ENCODE results near the gene RHOG.

The RHOG gene

DNA sequence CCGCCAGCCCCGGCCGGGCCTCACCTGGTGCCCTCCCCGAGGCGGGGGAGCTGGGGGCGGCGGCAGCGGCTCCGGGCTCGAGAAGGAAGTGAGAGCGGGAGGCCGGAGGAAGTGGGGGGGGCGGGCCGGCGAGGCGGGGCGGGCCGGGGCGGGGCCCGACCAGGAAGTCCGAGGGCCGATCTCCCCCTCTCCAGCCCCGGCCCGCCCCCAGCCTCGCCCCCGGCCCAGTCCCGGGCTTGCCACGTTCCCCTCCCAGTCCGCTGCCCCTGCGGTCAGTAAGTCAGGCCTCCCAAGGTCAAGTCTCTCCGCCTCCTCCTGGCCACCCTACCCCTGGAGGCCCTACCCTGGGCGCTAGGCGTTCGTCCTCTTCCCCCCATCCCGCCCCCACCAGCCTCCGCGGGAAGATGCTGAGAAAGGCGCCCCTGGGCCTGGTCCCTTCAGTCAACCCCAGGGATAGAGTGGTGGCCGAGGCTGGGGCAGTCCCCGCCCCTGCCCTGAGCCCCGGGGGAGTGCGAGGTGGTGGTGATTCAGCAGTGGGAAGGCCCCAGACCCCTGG lies at the start of gene RHOG:
Gene RHOG (minus strand): TSS at position 90 of the 556 bp plus-strand sequence. CDS start 12,821 bp downstream, outside the sequence.
- DNase-seq = peak; percentile 89

DNA sequence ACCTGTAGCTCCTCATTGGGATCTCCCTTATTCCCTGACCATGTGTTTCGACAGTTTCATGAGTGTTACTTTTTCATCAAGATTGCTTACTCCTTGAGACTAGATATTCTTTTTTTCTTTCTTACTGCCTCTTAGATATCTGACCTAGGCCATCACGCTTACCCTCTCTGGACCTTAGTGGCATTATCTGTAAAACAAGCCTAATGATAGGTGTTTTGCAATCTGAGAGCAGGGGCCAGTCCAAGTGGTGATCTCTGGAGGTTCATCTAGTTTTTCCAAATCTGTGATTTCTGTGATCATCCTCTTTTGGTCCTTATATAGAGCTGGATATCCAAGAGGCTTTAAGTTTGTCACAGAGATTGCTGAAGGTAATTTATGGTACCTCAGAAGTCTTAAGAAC lies 49.3 kb upstream of the RHOG start:
- no peak for DNase-seq

DNA sequence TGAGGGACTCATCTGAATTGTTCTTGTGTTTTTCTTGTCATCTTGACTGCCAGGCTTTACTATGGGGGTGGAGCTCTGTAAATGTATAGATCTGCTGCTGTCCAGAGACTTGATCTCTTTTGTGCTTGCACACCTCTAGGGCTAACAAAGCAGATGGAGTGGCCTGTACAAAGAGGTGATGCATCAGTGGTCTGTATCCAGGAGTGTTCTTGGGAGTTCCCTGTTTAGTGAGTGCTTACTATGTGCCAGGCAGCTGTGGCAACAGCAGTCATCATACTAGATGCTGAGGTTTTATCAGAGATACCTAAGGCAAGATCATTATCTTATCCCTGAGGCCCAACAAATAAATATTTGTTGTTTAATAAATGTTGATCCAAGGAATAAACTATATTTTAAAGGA lies 48.1 kb upstream of the RHOG start:
- DNase-seq = no peak

DNA sequence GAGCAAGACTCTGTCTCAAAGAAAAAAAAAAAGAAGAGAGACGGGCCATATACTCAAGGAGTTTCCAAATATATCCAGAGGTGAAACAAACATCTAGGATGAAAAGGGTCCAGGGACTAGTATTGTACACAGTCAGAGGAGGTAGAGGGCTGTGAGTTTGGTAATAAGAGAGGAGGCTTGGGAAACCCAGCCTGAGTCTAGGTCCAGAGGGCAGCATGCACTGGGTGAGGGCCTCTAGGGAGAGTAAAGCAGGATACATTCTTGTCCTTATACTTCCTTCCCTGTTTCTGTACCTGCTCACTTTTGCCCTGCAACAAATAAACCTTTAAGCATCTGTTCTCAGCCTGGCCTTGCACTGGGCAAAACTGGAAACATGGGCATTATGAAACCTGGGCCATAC lies 46.2 kb upstream of the RHOG start:
- no peak for DNase-seq

DNA sequence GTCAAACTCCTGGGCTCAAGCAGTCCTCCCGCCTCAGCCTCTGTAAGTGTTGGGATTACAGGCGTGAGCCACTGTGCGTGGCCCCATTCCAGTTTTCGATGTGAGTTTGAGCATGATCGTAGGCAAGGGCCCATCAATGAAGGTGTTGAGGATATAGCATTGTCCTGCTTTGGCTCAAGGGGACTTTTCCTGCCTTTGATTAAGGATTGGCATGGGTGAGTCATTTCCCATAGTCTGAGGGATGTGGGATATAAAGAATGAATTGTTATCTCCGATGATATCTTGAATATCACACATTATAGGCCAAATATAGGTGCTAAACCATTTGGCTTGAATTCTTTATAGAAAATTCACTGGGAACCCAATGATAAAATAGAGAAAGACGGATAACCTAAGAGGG lies 45.1 kb upstream of the RHOG start:
- no peak for DNase-seq

DNA sequence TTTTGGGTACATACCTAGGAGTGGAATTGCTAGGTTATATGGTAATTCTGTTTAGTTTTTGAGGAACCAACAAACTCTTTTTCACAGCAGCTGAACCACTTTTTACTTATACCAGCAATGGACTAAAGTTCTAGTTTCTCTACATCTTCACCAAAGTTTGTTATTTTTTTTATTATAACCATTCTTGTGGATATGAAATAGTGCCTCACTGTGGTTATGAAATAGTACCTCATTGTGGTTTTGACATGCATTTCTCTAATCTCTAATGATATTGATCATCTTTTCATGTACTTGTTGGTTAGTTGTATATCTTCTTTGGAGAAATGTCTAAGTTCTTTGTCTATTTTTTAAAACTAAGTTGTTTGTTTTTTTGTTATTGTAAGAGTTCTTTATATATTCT lies 41.9 kb upstream of the RHOG start:
- DNase-seq = no peak

DNA sequence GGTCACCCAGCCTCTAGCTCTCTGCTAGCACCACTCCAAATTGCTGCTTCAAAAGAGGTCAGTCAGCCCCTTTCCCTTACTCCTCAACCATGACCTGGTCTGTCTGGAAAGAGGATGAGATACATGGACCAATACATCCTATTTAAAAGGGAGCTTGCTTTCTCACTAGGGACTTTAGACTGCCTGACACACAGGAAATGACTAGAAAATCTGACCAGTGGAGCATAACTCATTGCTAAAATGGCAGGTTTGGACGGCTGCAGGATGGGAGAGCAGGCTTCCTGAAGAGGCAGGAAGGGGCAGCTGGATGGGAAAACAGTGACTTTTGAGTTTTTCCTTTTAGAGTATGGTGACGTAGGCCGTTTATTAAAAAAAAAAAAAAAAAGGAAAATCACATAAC lies 40.0 kb upstream of the RHOG start:
- DNase-seq = no peak

DNA sequence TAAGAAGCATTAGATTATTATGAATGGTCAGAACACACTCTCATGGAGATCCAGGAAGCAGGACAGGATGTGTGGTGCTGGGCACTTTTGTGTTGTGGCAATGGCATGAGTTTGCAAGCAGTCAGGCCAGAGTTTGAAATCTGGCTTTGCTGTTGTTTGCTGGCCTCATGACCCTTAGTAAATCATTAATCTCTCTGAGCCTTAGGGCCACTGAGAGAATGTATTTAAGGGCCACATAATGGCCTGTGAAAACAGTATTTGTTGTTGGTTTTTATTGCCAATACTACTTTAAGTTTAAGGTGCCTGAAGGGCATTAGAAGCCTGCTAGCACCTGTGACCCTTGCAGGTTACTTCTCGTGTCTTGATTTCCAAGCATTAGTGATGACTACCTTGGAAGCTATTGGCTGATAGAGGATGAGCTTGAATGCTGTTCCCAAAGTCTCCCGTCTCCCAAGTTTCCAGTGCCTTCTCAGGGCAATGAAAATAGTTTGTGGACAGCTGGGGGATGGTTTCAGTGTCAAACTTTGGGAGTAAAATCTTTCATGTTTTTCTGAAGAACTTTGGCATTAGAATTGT lies 39.3 kb upstream of the RHOG start:
- DNase-seq = no peak

DNA sequence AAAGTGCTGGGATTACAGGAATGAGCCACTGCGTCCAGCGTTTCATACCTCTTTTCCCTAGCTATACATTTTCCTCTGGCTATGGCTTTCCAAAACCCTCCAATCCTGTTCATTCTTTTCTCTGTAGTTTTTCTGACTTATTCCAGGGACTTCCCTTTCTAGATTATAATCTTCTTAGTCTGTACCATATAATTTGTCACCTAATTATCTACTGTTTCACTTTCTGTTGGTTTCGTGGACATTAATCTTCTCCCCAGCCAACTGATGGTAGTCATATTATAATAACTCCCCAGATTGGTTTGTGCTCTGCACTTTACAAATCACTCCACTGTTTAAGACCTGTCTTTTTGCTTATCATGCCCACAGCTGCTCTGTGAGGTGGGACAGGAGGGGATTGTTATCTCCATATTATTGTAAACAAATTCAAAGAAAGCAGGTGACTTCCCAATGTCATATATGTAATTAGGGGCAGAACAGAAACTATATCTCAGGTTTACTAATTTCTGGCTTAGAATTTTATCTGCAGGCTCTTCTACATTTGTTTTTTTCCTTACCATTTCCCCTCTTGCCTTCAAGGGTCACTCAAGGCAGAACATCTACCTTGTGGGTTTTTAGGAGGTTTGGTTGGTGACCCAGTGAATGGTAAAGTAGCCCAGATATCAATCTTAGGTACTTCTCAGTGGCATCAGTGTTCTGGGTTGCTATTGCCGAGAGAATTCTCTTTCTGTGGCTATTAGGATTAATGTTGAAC lies 38.6 kb upstream of the RHOG start:
- DNase-seq = no peak

DNA sequence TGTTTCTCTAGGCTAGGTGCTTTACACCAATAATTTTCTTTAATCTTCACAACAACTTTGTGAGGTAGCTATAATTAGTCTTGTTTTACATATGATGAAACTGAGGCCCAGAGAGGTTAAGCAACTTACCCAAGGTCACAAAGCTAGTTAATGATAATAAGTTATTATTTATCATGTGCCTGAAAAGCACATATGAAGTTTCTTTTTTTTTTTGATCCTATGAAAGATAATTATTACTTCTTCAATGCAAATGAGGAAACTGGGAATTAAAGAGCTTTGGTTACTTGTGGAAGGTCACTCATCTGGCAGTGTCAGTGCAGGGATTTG lies 37.5 kb upstream of the RHOG start:
- DNase-seq = no peak

DNA sequence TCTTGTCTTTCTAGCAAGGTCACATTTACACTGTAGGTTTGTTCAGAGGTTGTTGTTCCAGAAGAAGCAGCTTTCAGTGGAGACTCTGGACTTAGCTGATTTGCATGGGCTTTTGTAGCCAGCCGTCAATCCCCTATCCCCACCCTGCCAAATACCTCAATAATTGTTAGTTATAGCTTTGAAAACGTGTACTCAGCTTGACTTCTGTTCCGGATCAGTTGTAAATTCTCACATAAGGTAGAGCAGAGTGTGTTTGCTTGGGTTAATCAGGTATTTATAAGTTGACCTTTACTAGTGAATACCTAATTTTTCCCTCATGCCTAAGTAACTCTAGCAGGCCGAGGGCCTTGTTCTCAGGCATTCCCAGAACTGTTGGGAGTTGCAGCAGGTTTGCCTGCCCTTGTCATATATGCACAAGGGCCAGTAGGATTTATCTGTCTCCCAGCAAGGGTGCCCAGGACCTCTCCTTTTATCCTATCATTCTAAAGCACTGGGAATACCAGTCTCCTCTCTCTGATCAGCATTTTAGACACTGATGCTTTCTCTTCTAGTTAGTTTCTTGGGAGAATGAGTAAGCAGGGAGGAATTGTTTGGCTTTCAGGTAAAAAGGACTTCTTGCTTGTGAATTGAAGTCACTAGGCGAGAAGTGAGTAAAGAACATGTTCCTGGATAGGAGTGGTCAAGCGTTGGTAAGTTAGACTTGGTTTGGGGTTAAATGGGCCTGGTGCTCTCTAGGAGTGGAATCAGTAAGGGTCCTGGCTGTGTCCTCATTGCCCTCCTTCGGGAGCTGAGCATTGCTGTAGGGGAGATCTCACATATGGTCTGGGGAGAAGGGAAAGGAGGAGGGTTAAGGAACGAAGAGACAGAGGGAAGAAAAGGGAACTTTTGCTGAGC lies 36.9 kb upstream of the RHOG start:
- DNase-seq = no peak

DNA sequence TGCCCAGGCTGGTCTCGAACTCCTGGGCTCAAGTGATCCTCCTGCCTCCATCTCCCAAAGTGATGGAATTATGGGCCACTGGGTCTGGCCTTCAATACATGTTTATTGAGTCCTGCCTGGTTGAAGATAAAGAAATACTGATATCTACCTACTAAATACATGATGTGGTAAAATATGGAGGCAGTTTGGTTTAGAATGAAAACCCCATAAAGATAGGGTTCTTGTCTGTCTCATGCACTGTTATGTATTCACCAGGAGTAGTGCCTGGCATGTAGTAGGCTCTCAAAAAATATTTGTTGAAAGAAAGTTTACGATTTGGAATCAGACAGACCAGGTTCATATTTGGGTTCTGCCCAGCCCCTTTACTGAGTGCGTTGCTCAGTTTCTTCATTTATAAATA lies 35.9 kb upstream of the RHOG start:
- no peak for DNase-seq

DNA sequence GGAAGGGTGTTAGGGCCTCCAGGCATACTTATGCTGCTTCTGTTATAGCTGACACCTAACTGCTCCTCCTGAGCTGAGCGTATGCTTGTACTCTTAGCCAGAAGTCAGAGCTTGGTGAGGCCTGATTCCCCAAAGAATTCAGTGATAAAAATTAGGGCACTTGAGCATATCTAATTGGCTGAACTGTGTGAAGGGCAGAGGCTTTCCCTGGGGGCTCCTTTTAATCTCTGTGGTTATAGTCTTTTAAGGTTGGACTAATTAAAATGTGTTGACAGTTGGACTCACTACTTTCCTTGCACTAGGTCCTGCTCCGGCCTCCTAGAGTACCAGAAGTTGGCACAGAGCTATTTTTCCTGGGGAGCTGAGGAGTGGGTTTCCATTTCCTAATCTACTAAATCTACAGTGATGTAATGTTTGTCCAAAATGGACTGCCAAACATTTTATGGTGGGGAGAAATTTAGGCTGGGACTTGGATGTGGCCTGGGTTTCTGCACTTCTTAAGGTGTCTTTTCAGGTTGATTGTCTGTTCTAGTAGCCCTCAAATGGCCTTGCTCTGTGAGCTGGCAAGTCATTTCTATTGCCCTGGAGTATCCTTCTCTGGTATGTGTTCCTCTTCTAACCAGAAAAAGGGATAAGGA lies 33.1 kb upstream of the RHOG start:
- DNase-seq = no peak

DNA sequence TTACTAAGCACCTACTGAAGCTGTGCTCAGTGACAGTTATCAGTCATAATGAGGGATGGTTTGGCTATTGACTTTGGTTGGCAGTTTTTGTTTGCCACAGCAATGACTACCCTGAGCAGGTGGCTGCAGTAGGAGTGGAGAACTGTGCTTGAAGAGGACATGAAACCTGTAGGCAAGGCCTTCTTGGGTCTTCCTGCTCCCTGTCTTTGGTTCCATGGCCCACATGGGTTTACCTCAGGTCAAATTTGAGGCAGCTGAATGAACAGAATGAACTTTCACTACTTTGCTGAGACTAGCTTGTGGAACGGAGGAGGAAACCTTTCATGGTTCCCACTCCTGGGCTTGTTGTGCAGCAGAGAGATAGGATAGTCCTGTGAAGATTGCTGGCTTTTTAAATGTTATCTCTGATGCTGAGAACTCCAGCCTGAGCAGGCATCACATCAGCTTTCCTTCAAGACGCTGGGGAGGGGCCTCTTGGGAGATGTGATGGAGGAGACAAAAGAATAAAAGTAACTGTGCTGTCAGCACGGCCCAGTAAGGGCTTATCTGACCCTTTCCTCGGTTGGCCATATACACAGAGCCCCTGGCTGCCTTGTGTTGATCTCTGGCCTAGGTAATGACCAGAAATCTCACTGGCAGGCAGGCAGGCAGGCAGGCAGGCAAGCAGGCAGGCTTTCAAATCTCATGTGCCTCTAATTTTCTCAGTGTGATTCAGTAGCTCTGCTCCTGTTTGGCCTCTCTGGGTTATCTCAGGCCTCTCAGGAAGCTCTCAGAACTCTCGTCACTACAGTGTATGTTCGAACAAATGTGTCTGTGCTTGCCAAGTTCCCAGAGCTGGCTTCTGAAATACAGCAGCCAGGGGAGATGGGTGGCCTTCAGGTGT lies 26.7 kb upstream of the RHOG start:
- DNase-seq = no peak

DNA sequence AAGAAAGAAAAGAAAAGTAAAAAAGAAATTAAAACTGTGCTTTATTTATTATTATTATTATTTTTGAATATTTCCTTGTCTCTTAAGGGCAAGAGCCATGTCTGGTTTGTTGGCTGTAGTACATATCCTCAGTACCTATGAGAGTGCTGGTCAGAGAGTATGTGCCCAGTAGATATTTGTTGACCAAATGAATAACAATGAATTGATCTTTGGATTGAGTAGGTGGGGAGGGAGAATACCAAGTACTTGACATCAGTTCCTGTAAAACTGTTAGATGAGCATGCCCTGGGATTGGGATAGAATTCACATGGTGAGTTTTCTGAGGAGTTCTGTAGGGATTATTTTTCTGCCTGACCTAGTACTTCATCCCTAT lies 26.1 kb upstream of the RHOG start:
- DNase-seq = no peak

DNA sequence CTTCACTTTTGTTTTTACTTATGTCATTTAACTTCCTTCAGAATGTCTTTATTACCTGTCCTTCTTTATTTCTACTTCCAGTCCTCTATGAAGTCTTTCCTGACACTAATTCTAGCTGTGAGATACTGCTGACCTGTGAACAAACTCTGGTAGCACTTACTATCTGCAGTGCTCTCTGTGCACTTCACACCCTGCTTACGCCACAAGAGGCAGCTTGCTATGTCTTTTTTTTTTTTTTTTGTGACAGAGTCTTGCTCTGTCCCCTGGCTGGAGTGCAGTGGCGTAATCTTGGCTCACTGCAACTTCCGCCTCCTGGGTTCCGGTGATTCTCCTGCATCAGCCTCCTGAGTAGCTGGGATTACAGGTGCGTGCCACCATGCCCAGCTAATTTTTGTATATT lies 25.4 kb upstream of the RHOG start:
- DNase-seq = no peak

DNA sequence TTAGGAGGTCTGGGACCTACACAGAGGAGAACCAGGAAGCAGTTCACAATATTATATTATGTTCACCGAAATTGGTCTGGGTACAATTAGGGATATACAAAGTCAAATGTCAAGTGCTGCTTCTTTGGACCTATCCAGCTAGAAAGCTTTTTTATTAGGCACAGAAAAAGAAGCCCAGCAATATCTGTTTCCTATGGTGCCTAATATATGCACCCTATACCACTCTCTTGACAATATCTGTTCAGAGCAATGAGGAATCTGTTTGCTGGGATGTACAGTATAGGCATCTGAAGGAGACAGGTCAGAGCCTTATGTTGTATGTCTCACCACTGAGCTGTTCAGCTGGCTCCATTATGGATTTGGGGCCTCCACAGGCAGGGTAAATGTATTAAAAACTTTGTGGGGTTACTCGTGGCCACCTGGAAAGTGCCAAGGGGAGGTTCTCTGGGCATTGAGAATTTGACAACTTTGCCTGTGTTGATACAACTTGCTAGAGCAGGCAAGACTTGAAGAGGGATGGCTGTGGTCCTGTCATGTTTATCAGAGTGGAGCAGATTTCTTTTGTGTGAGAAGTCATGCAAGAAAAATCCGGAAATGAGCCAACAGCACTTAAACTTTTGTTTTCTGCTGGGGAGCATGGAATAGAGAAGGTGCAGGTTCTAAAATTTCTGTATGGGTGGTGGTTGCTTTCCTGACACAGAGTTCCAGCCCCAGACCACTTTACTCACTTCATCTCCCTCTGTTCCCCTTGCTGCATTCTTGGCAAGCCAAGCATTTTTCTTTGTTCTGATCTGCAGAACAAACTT lies 24.8 kb upstream of the RHOG start:
- no peak for DNase-seq

DNA sequence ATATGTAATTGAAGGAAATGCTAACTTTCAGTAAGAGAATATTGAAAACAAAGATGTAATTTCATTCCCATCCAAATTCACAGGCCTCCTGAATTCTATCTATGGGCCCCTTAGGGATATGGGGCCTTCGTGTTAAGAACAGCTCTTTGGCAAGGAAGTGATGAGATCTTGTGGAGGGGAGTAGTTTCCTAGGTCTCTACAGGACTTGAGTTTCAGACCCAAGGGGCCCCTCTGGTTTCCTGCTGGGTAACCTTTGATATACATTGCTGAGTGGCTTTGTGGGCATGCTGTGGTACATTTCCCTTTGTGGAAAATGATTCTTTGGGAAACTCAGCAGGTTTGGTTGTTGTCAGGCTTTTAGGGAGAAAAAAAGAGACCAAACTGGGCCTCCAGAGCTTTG lies 20.9 kb upstream of the RHOG start:
- DNase-seq = peak; percentile 42

DNA sequence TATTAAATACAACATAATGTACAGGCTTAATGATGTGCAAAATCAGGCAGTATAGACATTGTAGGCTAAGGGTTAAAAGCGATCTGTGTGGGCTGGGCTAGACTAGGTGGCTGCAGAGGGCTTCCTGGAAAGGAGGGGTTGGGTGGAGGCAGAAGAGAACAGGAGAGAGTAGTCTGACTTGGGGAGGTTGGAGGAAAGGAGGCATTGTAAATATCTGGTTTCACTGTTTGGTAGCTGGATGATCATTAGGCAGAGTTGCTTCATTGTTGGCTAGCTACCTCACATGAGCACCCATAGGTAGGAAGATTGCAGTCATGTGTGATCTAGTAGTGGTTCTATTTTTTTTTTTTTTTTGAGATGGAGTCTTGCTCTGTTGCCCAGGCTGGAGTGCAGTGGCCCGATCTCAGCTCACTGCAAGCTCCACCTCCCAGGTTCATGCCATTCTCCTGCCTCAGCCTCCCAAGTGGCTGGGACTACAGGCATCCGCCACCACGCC lies 20.2 kb upstream of the RHOG start:
- DNase-seq = peak; percentile 25

DNA sequence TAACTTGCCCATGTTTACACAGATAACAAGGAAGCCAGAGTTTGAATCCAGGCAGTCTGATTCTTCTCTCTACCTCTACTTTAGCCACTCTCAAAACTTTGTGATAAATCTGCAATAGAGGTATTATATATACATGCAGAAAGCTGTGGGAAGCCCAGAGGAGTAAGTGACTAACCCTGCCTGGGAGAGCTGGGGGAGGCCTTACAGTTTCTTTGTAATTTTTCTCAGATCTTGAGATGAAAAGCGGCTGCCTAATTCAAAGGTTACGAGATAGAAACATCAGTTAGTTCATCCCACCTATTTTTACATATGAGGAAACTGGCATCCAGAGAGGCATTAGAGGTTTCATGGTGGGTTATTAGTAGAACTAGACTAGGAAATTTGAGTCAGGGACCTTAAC lies 19.6 kb upstream of the RHOG start:
- DNase-seq = no peak

DNA sequence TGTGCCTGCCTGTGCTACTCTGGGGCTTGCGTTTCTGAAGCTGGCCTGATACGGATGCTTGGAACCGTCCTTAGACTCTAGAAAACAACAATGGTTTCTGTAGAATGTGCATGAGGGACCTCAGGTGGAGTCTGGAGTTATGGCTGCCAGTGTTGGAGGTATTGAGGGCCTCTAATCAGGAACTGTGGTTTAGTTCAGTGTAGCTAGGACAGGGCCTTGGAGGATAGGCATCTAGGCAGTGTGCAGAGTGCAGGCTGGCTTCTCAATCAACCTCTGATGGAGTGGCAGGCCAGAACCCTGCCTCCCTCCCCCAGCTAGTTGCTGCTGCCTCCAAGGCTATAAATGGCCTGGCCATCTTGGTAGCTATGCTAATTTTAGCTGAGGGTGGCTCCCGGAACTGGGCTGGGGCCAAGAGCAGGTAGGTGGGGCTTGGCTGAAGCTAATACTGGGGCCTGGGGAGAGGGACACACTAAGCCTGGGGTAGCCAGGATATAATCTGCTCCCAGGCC lies 18.7 kb upstream of the RHOG start:
- no peak for DNase-seq
